K562 (cell line): Measurements from ENCODE around the gene APPL2. TPM values are rescaled to one million over a fixed set of nuclear protein-coding genes. Genes with fewer than 3 reads are reported as not detected.

ENCODE experiments used
- ATAC-seq: fragments of 200-7000 bp; cut with Tn5 transposase; 3 replicates; pipeline ENCODE4 v1.9.1; 2020; ENCODE audit warnings: moderate library complexity
- BruUV-seq: library from RNA; stranded (reverse); fragments of 400-500 nt; replicated peaks from 2 replicates; lab custom pipeline; 2021; lab: Mats Ljungman, UMichigan
- CTCF ChIA-PET: fragments of 300-600 bp; formaldehyde crosslinking; extraction: SDS; loops from one replicate; lab custom pipeline; 2021; ENCODE audit warnings: low intra/inter-chr PET ratio; lab: Yijun Ruan, JAX
- POLR2A ChIA-PET: fragments of 300-600, 350-650 bp; sonication (Branson Sonifier 250); formaldehyde crosslinking; extraction: SDS; loops from one replicate; lab custom pipeline; 2021; ENCODE audit warnings: antibody characterized with exemption, inconsistent platforms; lab: Yijun Ruan, JAX
- DNase-seq, 4 experiments: peaks; one replicate each; pipeline versions ENCODE4 v3.0.0 to v3.0.0-alpha.2; 2011 to 2018; ENCODE audit warnings: low spot score in 3 of 4, mixed read lengths in 3 of 4; ENCODE audit errors: extremely low read depth in 1 of 4
- FAIRE-seq: peaks from 2 replicates; lab custom pipeline; 2011; peaks lifted over from hg19 to GRCh38; lab: Jason Lieb, UNC
- H2AFZ ChIP-seq: 2 replicates; pipeline ENCODE4 v1.6.0; 2011; ENCODE audit warnings: low read depth, low read length, control low read depth, inconsistent platforms
- H3K27ac ChIP-seq: fragments of 200-600 bp; 3 replicates; pipeline ENCODE4 v1.8.0; 2011; ENCODE audit warnings: low read depth, mild to moderate bottlenecking, control low read depth, inconsistent platforms, low read length, moderate library complexity, mixed read lengths; ENCODE audit errors: extremely low read depth
- H3K27me3 ChIP-seq, 2 experiments: fragments of 300-600 bp in 1 of 2; 2 replicates in 1 of 2; 3 replicates in 1 of 2; pipeline versions ENCODE4 v1.6.0 to v1.8.0; 2011; ENCODE audit warnings: inconsistent platforms in 2 of 2, low read length in 2 of 2, mild to moderate bottlenecking in 1 of 2, mixed read lengths in 1 of 2, moderate library complexity in 1 of 2; ENCODE audit not compliant: control insufficient read depth in 2 of 2, insufficient read depth in 2 of 2
- H3K36me3 ChIP-seq: fragments of 300-600 bp; 3 replicates; pipeline ENCODE4 v1.8.0; 2011; ENCODE audit warnings: mild to moderate bottlenecking, low read length, inconsistent platforms; ENCODE audit not compliant: control insufficient read depth, insufficient read depth
- H3K4me1 ChIP-seq, 2 experiments: fragments of 200-600 bp in 1 of 2; replicated peaks in 1 of 2; 2 replicates in 1 of 2; 3 replicates in 1 of 2; pipeline versions ENCODE4 v1.5.1 to v1.8.0; 2011; ENCODE audit warnings: inconsistent platforms in 2 of 2, low read length in 2 of 2, mild to moderate bottlenecking in 1 of 2, mixed read lengths in 1 of 2, moderate library complexity in 1 of 2; ENCODE audit not compliant: control insufficient read depth in 2 of 2, insufficient read depth in 2 of 2
- H3K4me2 ChIP-seq: 2 replicates; pipeline ENCODE4 v1.6.1; 2011; ENCODE audit warnings: low read length, control low read depth, inconsistent platforms, mixed read lengths; ENCODE audit not compliant: insufficient read depth
- H3K4me3 ChIP-seq: fragments of 200-600 bp; sonication (generic), shearing (Covaris generic); 2 replicates; pipeline ENCODE4 v1.5.1; 2016; ENCODE audit warnings: control low read depth, inconsistent platforms
- H3K79me2 ChIP-seq: fragments of 200-600 bp; 3 replicates; pipeline ENCODE4 v1.8.0; 2011; ENCODE audit warnings: low read length, inconsistent platforms; ENCODE audit not compliant: control insufficient read depth, insufficient read depth
- H3K9ac ChIP-seq, 2 experiments: 2 replicates each; pipeline versions ENCODE4 v1.6.0 to v1.6.1; 2011; ENCODE audit warnings: low read depth in 2 of 2, low read length in 2 of 2, control low read depth in 1 of 2, inconsistent platforms in 1 of 2, mild to moderate bottlenecking in 1 of 2, mixed read lengths in 1 of 2; ENCODE audit not compliant: insufficient read depth in 1 of 2
- H3K9me1 ChIP-seq: one replicate; pipeline ENCODE4 v1.6.0; 2011; ENCODE audit warnings: inconsistent platforms, mild to moderate bottlenecking, low read length, moderate library complexity; ENCODE audit not compliant: control insufficient read depth, insufficient read depth
- H3K9me3 ChIP-seq: replicated peaks from 2 replicates; pipeline ENCODE4 v1.5.1; 2011; ENCODE audit warnings: low read depth, low read length, inconsistent platforms; ENCODE audit not compliant: control insufficient read depth, insufficient read depth
- H4K20me1 ChIP-seq: replicated peaks from 2 replicates; pipeline ENCODE4 v1.6.1; 2011; ENCODE audit warnings: low read length, inconsistent platforms, mixed read lengths; ENCODE audit not compliant: control insufficient read depth, insufficient read depth
- CHD4 ChIP-seq: fragments of 200-600 bp; sonication (generic); IDR thresholded peaks from 3 replicates; pipeline ENCODE4 v1.6.1; 2012; ENCODE audit warnings: low read depth, mild to moderate bottlenecking, mixed read lengths, low read length, inconsistent platforms; ENCODE audit not compliant: insufficient read depth, insufficient replicate concordance, poor library complexity, severe bottlenecking
- GTF2A2 ChIP-seq: IDR thresholded peaks from 2 replicates; pipeline ENCODE4 v1.6.1; 2016; ENCODE audit warnings: mild to moderate bottlenecking, missing genetic modification characterization, missing compliant biosample characterization
- HMG20B ChIP-seq: fragments of 250-450 bp; sonication (Bioruptor Pico); IDR thresholded peaks from 2 replicates; pipeline ENCODE4 v1.5.0; 2021; ENCODE audit warnings: mild to moderate bottlenecking
- HNRNPH1 ChIP-seq: fragments of 200-400 bp; formaldehyde crosslinking; optimal IDR thresholded peaks from 2 replicates; pipeline ENCODE3; 2017; ENCODE audit warnings: low read depth, mild to moderate bottlenecking, low read length, moderate library complexity
- KAT7 ChIP-seq: sonication (generic); formaldehyde crosslinking; IDR thresholded peaks from 2 replicates; pipeline ENCODE4 v1.8.0; 2022; ENCODE audit warnings: missing genetic modification reagents, mild to moderate bottlenecking, borderline replicate concordance
- MEF2A ChIP-seq: IDR thresholded peaks from 2 replicates; pipeline ENCODE4 v1.6.1; 2011; ENCODE audit warnings: low read depth, mild to moderate bottlenecking, low read length, moderate library complexity; ENCODE audit not compliant: control insufficient read depth
- NR1H2 ChIP-seq: sonication (generic); formaldehyde crosslinking; IDR thresholded peaks from 2 replicates; pipeline ENCODE4 v1.4.0; 2020; ENCODE audit warnings: mild to moderate bottlenecking, missing genetic modification reagents
- SMAD3 ChIP-seq: fragments of 450-650 bp; formaldehyde crosslinking; conservative IDR thresholded peaks from 2 replicates; pipeline ENCODE4 v1.4.0; 2020; ENCODE audit warnings: mild to moderate bottlenecking
- STAT6 ChIP-seq: sonication (generic); formaldehyde crosslinking; IDR thresholded peaks from 2 replicates; pipeline ENCODE4 v1.8.1; 2023; ENCODE audit warnings: mild to moderate bottlenecking, missing genetic modification reagents
- TEAD1 ChIP-seq, 2 experiments: fragments of 450-650 bp in 1 of 2; sonication (generic) in 1 of 2; formaldehyde crosslinking; IDR thresholded peaks; 2 replicates each; pipeline versions ENCODE4 v1.4.0 to v1.8.0; 2020 to 2022; ENCODE audit warnings: mild to moderate bottlenecking in 2 of 2, missing genetic modification reagents in 1 of 2
- TFAM ChIP-seq: fragments of 250-450 bp; sonication (Bioruptor Pico); conservative IDR thresholded peaks from 2 replicates; pipeline ENCODE4 v1.5.0; 2021; ENCODE audit warnings: mild to moderate bottlenecking, moderate library complexity
- USF2 ChIP-seq: sonication (generic); formaldehyde crosslinking; IDR thresholded peaks from 2 replicates; pipeline ENCODE4 v1.5.0; 2020; ENCODE audit warnings: missing genetic modification reagents
- ZC3H8 ChIP-seq: fragments of 450-650 bp; IDR thresholded peaks from 2 replicates; pipeline ENCODE4 v1.6.1; 2017
- ZNF699 ChIP-seq: fragments of 250-450 bp; sonication (Bioruptor Pico); IDR thresholded peaks from 2 replicates; pipeline ENCODE4 v1.8.0; 2021; ENCODE audit warnings: mild to moderate bottlenecking, moderate library complexity; ENCODE audit not compliant: insufficient replicate concordance
- WGBS: fragments of 100-300 bp; shearing (Covaris generic); methylation state at CpG from one replicate; pipeline ENCODE4 v1.1.6; 2016; ENCODE audit warnings: low coverage, mixed read lengths; ENCODE audit not compliant: insufficient coverage; ENCODE audit errors: missing lambda C conversion rate; 5-methylcytosine and 5-hydroxymethylcytosine counted together
- in situ Hi-C: fragments of 300-500 bp; cut with MboI; formaldehyde crosslinking; loops from 4 replicates; pipeline ENCODE4 v1.15.0; 2018; ENCODE audit warnings: inconsistent platforms, mixed read lengths
- intact Hi-C: fragments of 100-400 bp; cut with micrococcal nuclease; formaldehyde crosslinking; loops from 2 replicates; pipeline ENCODE4 v1.14.2; 2022
- polyA plus RNA-seq, 8 experiments: library from polyadenylated mRNA; depleted of rRNA in 4 of 8; stranded (reverse) in 5 of 8; unstranded in 3 of 8; fragments of >200 nt; fragmentation: Nextera tagmentation in 2 of 8; fragmentation: Illumina TruSeq in 1 of 8; extraction: Ambion mirVana in 2 of 8; extraction: Trizol in 1 of 8; gene quantifications; 2 replicates each; pipeline versions ENCODE4 v1.2.1 to v1.2.3, GENCODE V29; 2011 to 2014; ENCODE audit warnings: inconsistent platforms in 1 of 8, missing spikeins in 1 of 8
- total RNA-seq, 7 experiments: library from RNA; depleted of rRNA in 6 of 7; stranded (reverse); fragments of >200 nt in 6 of 7; fragmentation: Illumina TruSeq in 2 of 7; extraction: Trizol in 2 of 7; gene quantifications; 2 replicates each; pipeline versions ENCODE4 v1.2.1 to v1.2.3, GENCODE V29; 2011 to 2021; ENCODE audit warnings: low replicate concordance in 1 of 7
- TF ChIP-seq, protein P1 (sequence below): fragments of 250-450 bp; sonication (Bioruptor Pico); IDR thresholded peaks from 2 replicates; pipeline ENCODE4 v1.8.0; 2022; ENCODE audit warnings: moderate library complexity, mild to moderate bottlenecking, inconsistent platforms
- TF ChIP-seq, protein P2 (sequence below): fragments of 250-450 bp; sonication (Bioruptor Pico); IDR thresholded peaks from 2 replicates; pipeline ENCODE4 v1.8.0; 2022; ENCODE audit warnings: inconsistent platforms, mild to moderate bottlenecking, moderate library complexity, borderline replicate concordance

APPL2 gene
- total and polyA plus RNA-seq, 9 of the 15 experiments (the other 6 are each of a cell fraction or from before 2014, with no cell fraction given): 2.1 to 14.4 (median 8.2) TPM

DNA sequence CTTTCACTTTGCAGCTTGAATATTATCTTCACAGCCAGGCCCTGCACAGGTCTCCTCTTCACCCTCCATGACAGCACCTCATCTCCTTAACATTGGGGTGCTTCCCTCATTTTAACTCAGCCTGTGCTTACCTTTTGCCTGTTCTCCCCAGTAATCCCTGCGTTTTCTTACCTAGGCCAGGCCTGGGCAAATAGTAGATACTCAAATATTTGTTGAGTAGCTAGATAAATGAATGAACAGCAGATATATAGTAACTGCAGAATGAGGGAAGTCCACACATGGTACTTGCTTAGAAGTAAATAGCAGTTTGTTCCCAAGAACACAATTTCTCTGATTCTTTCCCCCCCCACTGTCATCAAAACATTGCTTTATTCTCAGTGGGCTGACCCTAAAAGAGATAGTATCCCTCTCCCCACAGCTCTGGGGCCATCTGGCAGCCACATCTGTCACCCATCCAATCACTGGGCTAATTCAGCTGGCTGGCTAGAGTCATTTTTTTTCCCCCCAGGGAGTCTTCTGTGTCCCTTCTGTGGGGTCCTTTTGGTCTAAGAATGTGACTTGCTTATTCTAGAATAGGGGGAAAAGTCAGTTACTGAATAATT lies 43.2 kb downstream of the APPL2 start:
- Histone ChIP-seq H3K9me1 (no peaks in the 10 kb centered on the region), H3K36me3 (peaks cover 15% of the 10 kb centered on the region), H3K4me3 (no peak overlapping the region), H3K4me1 (no peaks in the 10 kb centered on the region), H4K20me1 (no peaks in the 10 kb centered on the region), H3K79me2 (no peaks in the 10 kb centered on the region), H3K27ac (no peak overlapping the region), H3K27me3 (no peaks in the 10 kb centered on the region), H3K9ac (no peak overlapping the region), H2AFZ (no peak overlapping the region), H3K9me3 (no peaks in the 10 kb centered on the region), H3K4me2 (no peak overlapping the region)
- ChIA-PET POLR2A (interaction anchor here (0.7 to 1.5 kb wide), 2 partner anchors 13 to 84 kb away, joined by 3 to 7 read pairs; no protein-coding TSS in a partner anchor), CTCF (no interaction called here)
- FAIRE-seq (no peak), ATAC-seq (no peak; the same call in 2 of the 3 replicates), DNase-seq (no peak)
- in situ Hi-C loops: no loop called here
- intact Hi-C loops: no loop called here
- WGBS: 56% methylated on average over 1 of the region's 1 CpG
- no TSS peak for BruUV-seq
- TF ChIP-seq MEF2A (no peak), TEAD1 (CRISPR knock-in tag; IDR thresholded peaks at IDR 0.05) (no peak), KAT7 (CRISPR knock-in tag) (no peak), STAT6 (CRISPR knock-in tag) (no peak), SMAD3 (no peak), GTF2A2 (tag) (no peak), TFAM (CRISPR knock-in tag) (no peak), HMG20B (CRISPR knock-in tag) (no peak), USF2 (no peak), HNRNPH1 (no peak), ZNF699 (CRISPR knock-in tag) (no peak), CHD4 (no peak), ZC3H8 (no peak), NR1H2 (CRISPR knock-in tag) (no peak)
- TF ChIP-seq, protein P1, sequence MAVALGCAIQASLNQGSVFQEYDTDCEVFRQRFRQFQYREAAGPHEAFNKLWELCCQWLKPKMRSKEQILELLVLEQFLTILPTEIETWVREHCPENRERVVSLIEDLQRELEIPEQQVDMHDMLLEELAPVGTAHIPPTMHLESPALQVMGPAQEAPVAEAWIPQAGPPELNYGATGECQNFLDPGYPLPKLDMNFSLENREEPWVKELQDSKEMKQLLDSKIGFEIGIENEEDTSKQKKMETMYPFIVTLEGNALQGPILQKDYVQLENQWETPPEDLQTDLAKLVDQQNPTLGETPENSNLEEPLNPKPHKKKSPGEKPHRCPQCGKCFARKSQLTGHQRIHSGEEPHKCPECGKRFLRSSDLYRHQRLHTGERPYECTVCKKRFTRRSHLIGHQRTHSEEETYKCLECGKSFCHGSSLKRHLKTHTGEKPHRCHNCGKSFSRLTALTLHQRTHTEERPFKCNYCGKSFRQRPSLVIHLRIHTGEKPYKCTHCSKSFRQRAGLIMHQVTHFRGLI (CRISPR knock-in tag): no peak
- TF ChIP-seq, protein P2, sequence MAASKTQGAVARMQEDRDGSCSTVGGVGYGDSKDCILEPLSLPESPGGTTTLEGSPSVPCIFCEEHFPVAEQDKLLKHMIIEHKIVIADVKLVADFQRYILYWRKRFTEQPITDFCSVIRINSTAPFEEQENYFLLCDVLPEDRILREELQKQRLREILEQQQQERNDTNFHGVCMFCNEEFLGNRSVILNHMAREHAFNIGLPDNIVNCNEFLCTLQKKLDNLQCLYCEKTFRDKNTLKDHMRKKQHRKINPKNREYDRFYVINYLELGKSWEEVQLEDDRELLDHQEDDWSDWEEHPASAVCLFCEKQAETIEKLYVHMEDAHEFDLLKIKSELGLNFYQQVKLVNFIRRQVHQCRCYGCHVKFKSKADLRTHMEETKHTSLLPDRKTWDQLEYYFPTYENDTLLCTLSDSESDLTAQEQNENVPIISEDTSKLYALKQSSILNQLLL (CRISPR knock-in tag): no peak
